Liver (tissue), 3 donors: ENCODE measurements around the gene RASL11A.

Experiments used
- EGR1 ChIP-seq, 2 donors: IDR thresholded peaks; 2 replicates each; pipeline ENCODE4 v1.6.1; 2016 to 2018; ENCODE audit warnings: antibody characterized with exemption in 2 of 2, low read depth in 2 of 2
- GABPA ChIP-seq, 2 donors: IDR thresholded peaks in 1 of 2; conservative IDR thresholded peaks in 1 of 2; 2 replicates each; pipeline ENCODE4 v1.6.1; 2016; ENCODE audit warnings: antibody characterized with exemption in 2 of 2, mild to moderate bottlenecking in 1 of 2, moderate library complexity in 1 of 2
- JUND ChIP-seq, 2 donors: IDR thresholded peaks; 2 replicates each; pipeline ENCODE4 v1.6.1; 2016; ENCODE audit warnings: antibody characterized with exemption in 2 of 2
- SP1 ChIP-seq: IDR thresholded peaks from 2 replicates; pipeline ENCODE4 v1.6.1; 2018; ENCODE audit warnings: antibody characterized with exemption, mild to moderate bottlenecking
- TAF1 ChIP-seq: conservative IDR thresholded peaks from 2 replicates; pipeline ENCODE4 v1.6.1; 2016; ENCODE audit warnings: antibody characterized with exemption, mild to moderate bottlenecking
- TF ChIP-seq, protein P1 (sequence below): IDR thresholded peaks from 2 replicates; pipeline ENCODE4 v1.6.1; 2016; ENCODE audit warnings: antibody characterized with exemption
- TF ChIP-seq, protein P2 (sequence below): fragments of 150-350 bp; IDR thresholded peaks from 2 replicates; pipeline ENCODE4 v1.5.1; 2017; ENCODE audit warnings: improper control_type of control experiment, low read depth, low read length; ENCODE audit not compliant: missing input control
- TF ChIP-seq, protein P3 (sequence below): IDR thresholded peaks from 2 replicates; pipeline ENCODE4 v1.6.1; 2016; ENCODE audit warnings: antibody characterized with exemption
- TF ChIP-seq, protein P4 (sequence below): IDR thresholded peaks from 2 replicates; pipeline ENCODE4 v1.6.1; 2016; ENCODE audit warnings: antibody characterized with exemption
- donor health status: healthy.
- donor health status: healthy.

DNA sequence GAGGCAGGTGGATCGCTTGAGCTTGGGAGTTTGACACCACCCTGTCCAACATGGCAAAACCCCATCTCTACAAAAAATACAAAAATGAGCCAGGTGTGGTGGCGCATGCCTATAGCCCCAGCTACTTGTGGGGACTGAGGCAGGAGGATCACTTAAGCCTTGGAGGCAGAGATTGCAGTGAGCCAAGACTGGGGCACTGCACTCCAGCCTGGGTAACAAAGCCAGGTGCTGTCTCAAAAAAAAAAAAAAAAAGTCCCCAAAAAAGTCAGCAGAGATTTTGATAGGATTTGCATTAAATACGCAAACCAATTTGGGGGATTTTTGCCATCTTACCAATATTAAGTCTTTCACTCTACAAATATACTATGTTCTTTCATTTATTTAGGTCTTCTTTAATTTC is 41.0 kb upstream of the RASL11A start:
- TF ChIP-seq, protein P1, sequence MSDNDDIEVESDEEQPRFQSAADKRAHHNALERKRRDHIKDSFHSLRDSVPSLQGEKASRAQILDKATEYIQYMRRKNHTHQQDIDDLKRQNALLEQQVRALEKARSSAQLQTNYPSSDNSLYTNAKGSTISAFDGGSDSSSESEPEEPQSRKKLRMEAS = no peak
- TF ChIP-seq, protein P2, sequence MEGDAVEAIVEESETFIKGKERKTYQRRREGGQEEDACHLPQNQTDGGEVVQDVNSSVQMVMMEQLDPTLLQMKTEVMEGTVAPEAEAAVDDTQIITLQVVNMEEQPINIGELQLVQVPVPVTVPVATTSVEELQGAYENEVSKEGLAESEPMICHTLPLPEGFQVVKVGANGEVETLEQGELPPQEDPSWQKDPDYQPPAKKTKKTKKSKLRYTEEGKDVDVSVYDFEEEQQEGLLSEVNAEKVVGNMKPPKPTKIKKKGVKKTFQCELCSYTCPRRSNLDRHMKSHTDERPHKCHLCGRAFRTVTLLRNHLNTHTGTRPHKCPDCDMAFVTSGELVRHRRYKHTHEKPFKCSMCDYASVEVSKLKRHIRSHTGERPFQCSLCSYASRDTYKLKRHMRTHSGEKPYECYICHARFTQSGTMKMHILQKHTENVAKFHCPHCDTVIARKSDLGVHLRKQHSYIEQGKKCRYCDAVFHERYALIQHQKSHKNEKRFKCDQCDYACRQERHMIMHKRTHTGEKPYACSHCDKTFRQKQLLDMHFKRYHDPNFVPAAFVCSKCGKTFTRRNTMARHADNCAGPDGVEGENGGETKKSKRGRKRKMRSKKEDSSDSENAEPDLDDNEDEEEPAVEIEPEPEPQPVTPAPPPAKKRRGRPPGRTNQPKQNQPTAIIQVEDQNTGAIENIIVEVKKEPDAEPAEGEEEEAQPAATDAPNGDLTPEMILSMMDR = no peak
- TF ChIP-seq TAF1 (no peak), SP1 (no peak), EGR1 (IDR thresholded peaks at IDR 0.05; ENCODE audit: low read depth in 2 of 2) (no peak), GABPA (IDR thresholded peaks at IDR 0.05 in 1 of 2, conservative IDR thresholded peaks at IDR 0.05 in 1 of 2) (no peak), JUND (IDR thresholded peaks at IDR 0.05) (no peak)
- TF ChIP-seq, protein P3, sequence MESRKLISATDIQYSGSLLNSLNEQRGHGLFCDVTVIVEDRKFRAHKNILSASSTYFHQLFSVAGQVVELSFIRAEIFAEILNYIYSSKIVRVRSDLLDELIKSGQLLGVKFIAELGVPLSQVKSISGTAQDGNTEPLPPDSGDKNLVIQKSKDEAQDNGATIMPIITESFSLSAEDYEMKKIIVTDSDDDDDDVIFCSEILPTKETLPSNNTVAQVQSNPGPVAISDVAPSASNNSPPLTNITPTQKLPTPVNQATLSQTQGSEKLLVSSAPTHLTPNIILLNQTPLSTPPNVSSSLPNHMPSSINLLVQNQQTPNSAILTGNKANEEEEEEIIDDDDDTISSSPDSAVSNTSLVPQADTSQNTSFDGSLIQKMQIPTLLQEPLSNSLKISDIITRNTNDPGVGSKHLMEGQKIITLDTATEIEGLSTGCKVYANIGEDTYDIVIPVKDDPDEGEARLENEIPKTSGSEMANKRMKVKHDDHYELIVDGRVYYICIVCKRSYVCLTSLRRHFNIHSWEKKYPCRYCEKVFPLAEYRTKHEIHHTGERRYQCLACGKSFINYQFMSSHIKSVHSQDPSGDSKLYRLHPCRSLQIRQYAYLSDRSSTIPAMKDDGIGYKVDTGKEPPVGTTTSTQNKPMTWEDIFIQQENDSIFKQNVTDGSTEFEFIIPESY = no peak
- TF ChIP-seq, protein P4, sequence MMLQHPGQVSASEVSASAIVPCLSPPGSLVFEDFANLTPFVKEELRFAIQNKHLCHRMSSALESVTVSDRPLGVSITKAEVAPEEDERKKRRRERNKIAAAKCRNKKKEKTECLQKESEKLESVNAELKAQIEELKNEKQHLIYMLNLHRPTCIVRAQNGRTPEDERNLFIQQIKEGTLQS = no peak
